ENCODE results near the gene COMMD3.
"Not testable (repeated sequence)": the region's sequence is repeated elsewhere in the genome, so short reads cannot be mapped to it uniquely, and the experiment has no call there.

COMMD3 gene

GRCh38 chr10:22338931-22339330 is 22.7 kb downstream of the COMMD3 start:
- DNase-seq (ENCODE audit: low read depth in 2 of 2) = no peak

- DNase-seq (ENCODE audit: low read depth in 2 of 2) = no peak
These were observed 23.7 kb downstream of the COMMD3 start for GRCh38 chr10:22339761-22340328.

- DNase-seq (ENCODE audit: low read depth in 2 of 2) = peak; percentile 58 to 60
These were observed 24.4 kb downstream of the COMMD3 start for GRCh38 chr10:22340329-22341189.

GRCh38 chr10:22341190-22341925 is 25.2 kb downstream of the COMMD3 start:
- DNase-seq (ENCODE audit: low read depth in 2 of 2) = no peak

GRCh38 chr10:22341926-22342196 is 25.7 kb downstream of the COMMD3 start:
- no peak for DNase-seq (ENCODE audit: low read depth in 2 of 2)

GRCh38 chr10:22342421-22342820 is 26.2 kb downstream of the COMMD3 start:
- no peak for DNase-seq (ENCODE audit: low read depth in 2 of 2)

GRCh38 chr10:22343731-22344130 is 27.5 kb downstream of the COMMD3 start:
- no peak for DNase-seq (ENCODE audit: low read depth in 2 of 2)

- no peak for DNase-seq (ENCODE audit: low read depth in 2 of 2)
These were observed 28.1 kb downstream of the COMMD3 start for GRCh38 chr10:22344249-22344648.

- DNase-seq (ENCODE audit: low read depth in 2 of 2) = no peak
These were observed 28.7 kb downstream of the COMMD3 start for GRCh38 chr10:22344781-22345300.

- no peak for DNase-seq (ENCODE audit: low read depth in 2 of 2)
These were observed 29.3 kb downstream of the COMMD3 start, which contains the start of gene SPAG6 for GRCh38 chr10:22345301-22346095. SPAG6 (plus strand) TSS chr10:22345496; CDS start chr10:22345612, 116 bp downstream.

- no peak for DNase-seq (ENCODE audit: low read depth in 2 of 2)
These were observed 30.0 kb downstream of the COMMD3 start for GRCh38 chr10:22346096-22346661.

- DNase-seq (ENCODE audit: low read depth in 2 of 2) = no peak
These were observed 33.6 kb downstream of the COMMD3 start for GRCh38 chr10:22349755-22350154.

- DNase-seq (ENCODE audit: low read depth in 2 of 2) = no peak
These were observed 35.0 kb downstream of the COMMD3 start for GRCh38 chr10:22351131-22351703.

GRCh38 chr10:22356324-22356873 is 40.2 kb downstream of the COMMD3 start:
- no peak for DNase-seq (ENCODE audit: low read depth in 2 of 2)

GRCh38 chr10:22357770-22358169 is 41.6 kb downstream of the COMMD3 start:
- DNase-seq (ENCODE audit: low read depth in 2 of 2) = not testable (repeated sequence)

- DNase-seq (ENCODE audit: low read depth in 2 of 2) = no peak
These were observed 47.1 kb downstream of the COMMD3 start for GRCh38 chr10:22363305-22363704.

- DNase-seq (ENCODE audit: low read depth in 2 of 2) = no peak
These were observed 48.4 kb downstream of the COMMD3 start for GRCh38 chr10:22364407-22365140.

GRCh38 chr10:22365233-22365632 is 49.0 kb downstream of the COMMD3 start:
- DNase-seq (ENCODE audit: low read depth in 2 of 2) = no peak

GRCh38 chr10:22365644-22366434 is 49.7 kb downstream of the COMMD3 start:
- peak; percentile 35 to 38 for DNase-seq (ENCODE audit: low read depth in 2 of 2)
